GM12878 (cell line): ENCODE results near the gene RASGRF2. TPM values are rescaled to one million over a fixed set of nuclear protein-coding genes. Genes with fewer than 3 reads are reported as not detected.

ENCODE experiments used
- CBFB ChIP-seq: IDR thresholded peaks from 2 replicates; pipeline ENCODE4 v1.6.1; 2016; ENCODE audit warnings: antibody characterized with exemption, low read depth
- EP300 ChIP-seq, 2 experiments: fragments of 150-350 bp in 1 of 2; IDR thresholded peaks; 2 replicates each; pipeline ENCODE4 v1.6.1; 2011 to 2012; ENCODE audit warnings: low read depth in 2 of 2, low read length in 2 of 2, borderline replicate concordance in 1 of 2, improper control_type of control experiment in 1 of 2, inconsistent platforms in 1 of 2; ENCODE audit not compliant: control insufficient read depth in 1 of 2
- GABPA ChIP-seq: IDR thresholded peaks from 2 replicates; pipeline ENCODE4 v1.6.1; 2014; ENCODE audit warnings: antibody characterized with exemption, low read depth, mild to moderate bottlenecking, inconsistent platforms
- HCFC1 ChIP-seq: fragments of 150-350 bp; IDR thresholded peaks from 2 replicates; pipeline ENCODE4 v1.6.1; 2014; ENCODE audit warnings: low read length
- SMAD1 ChIP-seq: fragments of 450-650 bp; IDR thresholded peaks from 2 replicates; pipeline ENCODE4 v1.6.1; 2018; ENCODE audit warnings: mild to moderate bottlenecking, low read depth; ENCODE audit not compliant: partially characterized antibody
- TCF12 ChIP-seq: IDR thresholded peaks from 2 replicates; pipeline ENCODE4 v1.6.1; 2011; ENCODE audit warnings: low read depth, mild to moderate bottlenecking, low read length
- polyA plus RNA-seq, 11 experiments: library from polyadenylated mRNA; depleted of rRNA in 4 of 11; unstranded in 6 of 11; stranded (reverse) in 5 of 11; fragments of >200 nt; fragmentation: Nextera tagmentation in 4 of 11; fragmentation: Illumina TruSeq in 1 of 11; extraction: Ambion mirVana in 4 of 11; extraction: Trizol in 1 of 11; gene quantifications; 1 replicate in 1 of 11; 2 replicates in 10 of 11; pipeline versions ENCODE4 v1.2.1 to v1.2.3, GENCODE V29; 2011 to 2016; ENCODE audit warnings: inconsistent platforms in 2 of 11, missing spikeins in 2 of 11, low read depth in 1 of 11
- total RNA-seq, 4 experiments: library from RNA; depleted of rRNA in 3 of 4; stranded (reverse); fragments of >200 nt in 3 of 4; fragmentation: Illumina TruSeq in 1 of 4; extraction: Trizol in 1 of 4; gene quantifications; 2 replicates each; pipeline versions ENCODE4 v1.2.1 to v1.2.3, GENCODE V29; 2013 to 2021
- TF ChIP-seq, protein P1 (sequence below): IDR thresholded peaks from 2 replicates; pipeline ENCODE4 v1.6.1; 2011; ENCODE audit warnings: low read depth, low read length, improper control_type of control experiment, borderline replicate concordance
- TF ChIP-seq, protein P2 (sequence below): fragments of 450-650 bp; IDR thresholded peaks from 2 replicates; pipeline ENCODE4 v1.6.1; 2016; ENCODE audit warnings: mild to moderate bottlenecking
- TF ChIP-seq, protein P3 (sequence below): fragments of 450-650 bp; IDR thresholded peaks from 2 replicates; pipeline ENCODE4 v1.6.1; 2018; ENCODE audit warnings: borderline replicate concordance, mild to moderate bottlenecking; ENCODE audit not compliant: partially characterized antibody
- TF ChIP-seq, protein P4 (sequence below): IDR thresholded peaks from 2 replicates; pipeline ENCODE4 v1.6.1; 2012; ENCODE audit warnings: low read length, inconsistent platforms

RASGRF2 gene
- total and polyA plus RNA-seq, 10 of the 15 experiments (the other 5 are each of a cell fraction or from before 2014, with no cell fraction given): 0.05 to 0.24 (median 0.07) TPM

DNA sequence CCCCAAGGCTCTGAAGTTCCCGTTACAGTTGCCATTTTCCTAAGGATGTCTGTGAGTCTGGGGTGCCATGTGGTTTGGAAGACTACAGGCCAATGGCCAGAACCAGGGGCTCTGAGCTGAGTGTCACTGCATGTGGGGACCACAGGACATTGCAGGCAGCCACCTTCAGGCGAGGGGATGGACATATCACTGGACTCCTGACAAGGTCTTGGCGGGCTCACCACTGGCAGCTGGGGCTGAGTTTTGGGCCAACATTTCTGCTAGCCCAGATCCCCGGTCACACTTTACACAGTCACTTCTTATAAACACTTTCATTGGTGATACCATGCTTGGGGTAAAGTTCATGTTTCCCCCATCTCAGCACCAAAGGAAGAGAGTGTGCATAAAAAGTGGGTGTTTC lies 109.8 kb downstream of the RASGRF2 start (continued):
- TF ChIP-seq, protein P1, sequence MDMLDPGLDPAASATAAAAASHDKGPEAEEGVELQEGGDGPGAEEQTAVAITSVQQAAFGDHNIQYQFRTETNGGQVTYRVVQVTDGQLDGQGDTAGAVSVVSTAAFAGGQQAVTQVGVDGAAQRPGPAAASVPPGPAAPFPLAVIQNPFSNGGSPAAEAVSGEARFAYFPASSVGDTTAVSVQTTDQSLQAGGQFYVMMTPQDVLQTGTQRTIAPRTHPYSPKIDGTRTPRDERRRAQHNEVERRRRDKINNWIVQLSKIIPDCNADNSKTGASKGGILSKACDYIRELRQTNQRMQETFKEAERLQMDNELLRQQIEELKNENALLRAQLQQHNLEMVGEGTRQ: no peak
- TF ChIP-seq HCFC1 (no peak), SMAD1 (no peak), GABPA (no peak), TCF12 (no peak), CBFB (no peak), EP300 (IDR thresholded peaks at IDR 0.05; ENCODE audit: borderline replicate concordance in 1 of 2, control insufficient read depth in 1 of 2, low read depth in 2 of 2, low read length in 2 of 2) (no peak)
- TF ChIP-seq, protein P2, sequence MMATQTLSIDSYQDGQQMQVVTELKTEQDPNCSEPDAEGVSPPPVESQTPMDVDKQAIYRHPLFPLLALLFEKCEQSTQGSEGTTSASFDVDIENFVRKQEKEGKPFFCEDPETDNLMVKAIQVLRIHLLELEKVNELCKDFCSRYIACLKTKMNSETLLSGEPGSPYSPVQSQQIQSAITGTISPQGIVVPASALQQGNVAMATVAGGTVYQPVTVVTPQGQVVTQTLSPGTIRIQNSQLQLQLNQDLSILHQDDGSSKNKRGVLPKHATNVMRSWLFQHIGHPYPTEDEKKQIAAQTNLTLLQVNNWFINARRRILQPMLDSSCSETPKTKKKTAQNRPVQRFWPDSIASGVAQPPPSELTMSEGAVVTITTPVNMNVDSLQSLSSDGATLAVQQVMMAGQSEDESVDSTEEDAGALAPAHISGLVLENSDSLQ: no peak
- TF ChIP-seq, protein P3, sequence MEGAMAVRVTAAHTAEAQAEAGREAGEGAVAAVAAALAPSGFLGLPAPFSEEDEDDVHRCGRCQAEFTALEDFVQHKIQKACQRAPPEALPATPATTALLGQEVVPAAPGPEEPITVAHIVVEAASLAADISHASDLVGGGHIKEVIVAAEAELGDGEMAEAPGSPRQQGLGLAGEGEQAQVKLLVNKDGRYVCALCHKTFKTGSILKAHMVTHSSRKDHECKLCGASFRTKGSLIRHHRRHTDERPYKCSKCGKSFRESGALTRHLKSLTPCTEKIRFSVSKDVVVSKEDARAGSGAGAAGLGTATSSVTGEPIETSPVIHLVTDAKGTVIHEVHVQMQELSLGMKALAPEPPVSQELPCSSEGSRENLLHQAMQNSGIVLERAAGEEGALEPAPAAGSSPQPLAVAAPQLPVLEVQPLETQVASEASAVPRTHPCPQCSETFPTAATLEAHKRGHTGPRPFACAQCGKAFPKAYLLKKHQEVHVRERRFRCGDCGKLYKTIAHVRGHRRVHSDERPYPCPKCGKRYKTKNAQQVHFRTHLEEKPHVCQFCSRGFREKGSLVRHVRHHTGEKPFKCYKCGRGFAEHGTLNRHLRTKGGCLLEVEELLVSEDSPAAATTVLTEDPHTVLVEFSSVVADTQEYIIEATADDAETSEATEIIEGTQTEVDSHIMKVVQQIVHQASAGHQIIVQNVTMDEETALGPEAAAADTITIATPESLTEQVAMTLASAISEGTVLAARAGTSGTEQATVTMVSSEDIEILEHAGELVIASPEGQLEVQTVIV: no peak
- TF ChIP-seq, protein P4, sequence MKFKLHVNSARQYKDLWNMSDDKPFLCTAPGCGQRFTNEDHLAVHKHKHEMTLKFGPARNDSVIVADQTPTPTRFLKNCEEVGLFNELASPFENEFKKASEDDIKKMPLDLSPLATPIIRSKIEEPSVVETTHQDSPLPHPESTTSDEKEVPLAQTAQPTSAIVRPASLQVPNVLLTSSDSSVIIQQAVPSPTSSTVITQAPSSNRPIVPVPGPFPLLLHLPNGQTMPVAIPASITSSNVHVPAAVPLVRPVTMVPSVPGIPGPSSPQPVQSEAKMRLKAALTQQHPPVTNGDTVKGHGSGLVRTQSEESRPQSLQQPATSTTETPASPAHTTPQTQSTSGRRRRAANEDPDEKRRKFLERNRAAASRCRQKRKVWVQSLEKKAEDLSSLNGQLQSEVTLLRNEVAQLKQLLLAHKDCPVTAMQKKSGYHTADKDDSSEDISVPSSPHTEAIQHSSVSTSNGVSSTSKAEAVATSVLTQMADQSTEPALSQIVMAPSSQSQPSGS: no peak
